Measurements from ENCODE around the gene LGR4. TPM values are rescaled to one million over a fixed set of nuclear protein-coding genes. Genes with fewer than 3 reads are reported as not detected.
"Not testable (repeated sequence)": the region's sequence is repeated elsewhere in the genome, so short reads cannot be mapped to it uniquely, and the experiment has no call there.

Gene LGR4
- total RNA-seq, 1 donor from 2014 or later, result 17.4 TPM

DNA sequence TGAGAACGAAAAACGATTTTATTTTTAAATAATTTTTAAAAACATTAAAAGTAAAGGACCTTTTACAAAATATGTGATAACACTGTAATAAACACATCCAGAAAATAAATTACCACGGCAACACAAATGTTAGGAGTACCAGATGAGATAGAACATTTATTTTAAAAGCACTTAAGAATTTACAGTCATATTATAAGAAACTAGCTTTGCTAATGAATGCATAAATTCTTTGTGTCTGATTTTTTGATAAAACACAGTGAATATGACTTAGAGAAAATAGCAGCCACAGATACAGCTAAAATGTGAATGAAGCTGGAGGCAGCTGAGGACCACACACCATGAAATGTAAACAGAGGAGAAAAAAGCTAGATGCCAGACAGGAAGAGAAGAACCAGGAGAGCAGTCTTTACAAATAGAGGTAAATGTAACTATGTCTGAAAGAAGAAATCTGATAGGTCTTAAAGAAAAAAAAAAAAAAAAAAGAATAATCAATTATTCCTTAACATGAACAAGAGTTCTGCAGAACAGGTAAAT is 124.2 kb downstream of the LGR4 start:
- no peak for FAIRE-seq

DNA sequence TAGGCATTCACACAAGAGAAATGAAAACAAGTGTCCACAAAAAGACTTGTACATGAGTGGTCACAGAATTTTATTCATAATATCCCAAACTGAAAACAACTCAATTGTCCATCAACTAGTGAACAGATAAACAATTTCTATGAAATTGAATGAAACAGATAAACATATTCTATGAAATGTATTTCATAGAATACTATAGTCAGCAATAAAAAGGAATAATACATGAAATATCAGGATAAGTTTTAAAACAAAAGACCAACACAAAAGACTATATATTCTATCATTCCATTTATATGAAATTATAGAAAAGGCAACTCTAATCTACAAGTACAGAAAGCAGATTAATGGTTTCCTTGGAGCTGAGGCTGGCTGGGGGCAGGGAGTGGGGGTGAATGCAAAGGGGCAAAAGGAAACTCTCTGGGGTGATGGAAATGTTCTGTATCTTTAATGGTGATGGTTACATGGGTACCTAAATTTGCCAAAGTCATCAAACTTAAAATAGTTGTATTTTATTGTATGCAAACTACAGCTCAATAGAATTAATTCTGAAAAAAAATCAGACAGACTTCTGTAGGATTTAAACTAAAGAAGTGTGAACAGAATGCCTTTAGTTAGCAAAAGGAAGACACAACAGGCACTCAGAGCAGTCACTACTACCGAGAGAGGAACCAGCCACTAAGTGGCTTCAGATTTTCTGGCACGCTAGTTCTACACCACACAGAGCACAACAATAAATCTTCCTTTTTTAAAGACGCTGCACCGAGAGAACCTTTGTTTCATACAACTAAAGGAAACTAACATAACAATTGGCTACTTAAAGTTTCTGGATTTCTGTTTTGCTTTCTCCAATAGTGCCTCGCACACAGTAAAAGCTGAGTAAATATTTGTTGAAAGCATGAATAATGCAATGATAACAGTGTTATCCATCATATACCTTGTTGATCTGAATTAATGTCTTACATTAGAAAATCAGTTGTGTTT is 124.9 kb downstream of the LGR4 start:
- DNase-seq (ENCODE audit: low read depth), result no peak
- Histone ChIP-seq H3K36me3 (ENCODE audit: control insufficient read depth, insufficient read depth, low read length) (no peaks in the 10 kb centered on the region), H3K27me3 (ENCODE audit: control insufficient read depth, insufficient read depth, low read length) (no peaks in the 10 kb centered on the region), H3K4me3 (ENCODE audit: low read depth, low read length) (no peak overlapping the region)
- no peak for FAIRE-seq
- TF ChIP-seq, protein P1, sequence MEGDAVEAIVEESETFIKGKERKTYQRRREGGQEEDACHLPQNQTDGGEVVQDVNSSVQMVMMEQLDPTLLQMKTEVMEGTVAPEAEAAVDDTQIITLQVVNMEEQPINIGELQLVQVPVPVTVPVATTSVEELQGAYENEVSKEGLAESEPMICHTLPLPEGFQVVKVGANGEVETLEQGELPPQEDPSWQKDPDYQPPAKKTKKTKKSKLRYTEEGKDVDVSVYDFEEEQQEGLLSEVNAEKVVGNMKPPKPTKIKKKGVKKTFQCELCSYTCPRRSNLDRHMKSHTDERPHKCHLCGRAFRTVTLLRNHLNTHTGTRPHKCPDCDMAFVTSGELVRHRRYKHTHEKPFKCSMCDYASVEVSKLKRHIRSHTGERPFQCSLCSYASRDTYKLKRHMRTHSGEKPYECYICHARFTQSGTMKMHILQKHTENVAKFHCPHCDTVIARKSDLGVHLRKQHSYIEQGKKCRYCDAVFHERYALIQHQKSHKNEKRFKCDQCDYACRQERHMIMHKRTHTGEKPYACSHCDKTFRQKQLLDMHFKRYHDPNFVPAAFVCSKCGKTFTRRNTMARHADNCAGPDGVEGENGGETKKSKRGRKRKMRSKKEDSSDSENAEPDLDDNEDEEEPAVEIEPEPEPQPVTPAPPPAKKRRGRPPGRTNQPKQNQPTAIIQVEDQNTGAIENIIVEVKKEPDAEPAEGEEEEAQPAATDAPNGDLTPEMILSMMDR (IDR thresholded peaks at IDR 0.05; ENCODE audit: insufficient read depth, low read length, severe bottlenecking), result no peak

More for the DNA sequence above, 124.2 kb downstream of the LGR4 start:
- Histone ChIP-seq H3K36me3 (ENCODE audit: control insufficient read depth, insufficient read depth, low read length) (no peaks in the 10 kb centered on the region), H3K27me3 (ENCODE audit: control insufficient read depth, insufficient read depth, low read length) (no peaks in the 10 kb centered on the region), H3K4me3 (ENCODE audit: low read depth, low read length) (no peak overlapping the region)
- TF ChIP-seq, protein P1 (IDR thresholded peaks at IDR 0.05; ENCODE audit: insufficient read depth, low read length, severe bottlenecking), result no peak
- DNase-seq (ENCODE audit: low read depth), result no peak

DNA sequence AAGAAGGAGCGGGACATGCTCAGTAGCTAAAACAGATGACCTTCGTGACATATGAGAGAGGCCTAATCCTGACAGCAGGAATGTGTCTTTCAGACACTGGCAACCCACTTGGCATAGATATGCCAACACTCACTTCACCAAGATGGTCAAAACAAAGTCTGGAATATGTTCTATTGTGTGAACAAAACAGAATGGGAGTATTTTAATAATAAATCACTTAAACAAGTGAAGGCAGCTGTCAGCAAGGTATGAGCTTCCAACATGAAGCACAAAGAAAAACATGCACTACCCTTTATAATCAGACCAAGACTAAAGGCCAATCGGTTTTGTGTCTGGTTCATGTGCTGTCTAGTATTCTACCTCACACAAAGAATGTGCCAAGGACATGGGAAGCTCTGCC is 132.6 kb downstream of the LGR4 start:
- no peak for DNase-seq (ENCODE audit: low read depth)
- no peaks in the 10 kb centered on the region for H3K27me3 ChIP-seq (ENCODE audit: control insufficient read depth, insufficient read depth, low read length)
- no peak for FAIRE-seq
- no peak overlapping the region for H3K4me3 ChIP-seq (ENCODE audit: low read depth, low read length)
- TF ChIP-seq, protein P1 (IDR thresholded peaks at IDR 0.05; ENCODE audit: insufficient read depth, low read length, severe bottlenecking), result no peak
- no peaks in the 10 kb centered on the region for H3K36me3 ChIP-seq (ENCODE audit: control insufficient read depth, insufficient read depth, low read length)

DNA sequence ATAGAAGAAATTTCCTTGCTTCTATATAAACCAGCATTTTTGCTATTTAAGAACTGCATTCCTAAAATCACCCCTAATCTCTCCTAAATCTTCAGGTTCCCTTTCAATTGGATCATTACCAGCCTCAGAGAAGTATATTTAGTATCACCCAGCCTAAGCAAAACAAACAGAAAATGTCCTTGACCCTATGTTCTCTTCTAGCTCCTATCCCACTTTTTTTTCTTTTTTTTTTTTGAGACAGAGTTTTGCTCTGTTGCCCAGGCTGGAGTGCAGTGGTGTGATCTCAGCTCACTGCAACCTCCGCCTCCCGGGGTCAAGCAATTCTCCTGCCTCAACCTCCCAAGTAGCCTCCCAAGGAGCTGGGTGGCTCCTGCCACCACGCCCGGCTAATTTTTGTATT is 137.8 kb downstream of the LGR4 start:
- not testable (repeated sequence) for DNase-seq (ENCODE audit: low read depth); FAIRE-seq; H3K27me3 ChIP-seq (ENCODE audit: control insufficient read depth, insufficient read depth, low read length); H3K4me3 ChIP-seq (ENCODE audit: low read depth, low read length); H3K36me3 ChIP-seq (ENCODE audit: control insufficient read depth, insufficient read depth, low read length)

DNA sequence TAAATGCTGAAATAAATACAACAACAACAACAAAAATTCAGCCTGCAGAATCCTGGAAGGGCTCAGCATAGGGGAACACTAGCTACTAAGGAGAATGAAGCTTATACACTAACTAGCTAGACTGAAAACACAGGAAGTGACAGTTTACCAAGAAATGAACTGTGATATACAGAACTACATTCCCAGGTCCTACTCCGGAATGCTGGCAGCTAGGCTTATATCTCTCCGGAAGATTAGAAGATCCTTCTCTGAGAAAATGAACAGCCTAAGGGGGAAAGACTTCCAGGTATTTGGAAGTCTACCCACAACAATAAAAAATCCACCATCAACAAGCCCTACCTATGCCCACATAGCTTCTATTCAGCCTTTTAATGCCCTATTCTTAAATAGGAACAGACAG is 140.6 kb downstream of the LGR4 start:
- no peak for DNase-seq (ENCODE audit: low read depth)
- no peak for FAIRE-seq

More for the DNA sequence above, 140.6 kb downstream of the LGR4 start:
- Histone ChIP-seq H3K36me3 (ENCODE audit: control insufficient read depth, insufficient read depth, low read length) (no peaks in the 10 kb centered on the region), H3K27me3 (ENCODE audit: control insufficient read depth, insufficient read depth, low read length) (no peaks in the 10 kb centered on the region), H3K4me3 (ENCODE audit: low read depth, low read length) (no peak overlapping the region)
- TF ChIP-seq, protein P1 (IDR thresholded peaks at IDR 0.05; ENCODE audit: insufficient read depth, low read length, severe bottlenecking), result no peak

Measured in bronchial epithelial cell (primary cell).